Psoas muscle (tissue), 8 donors: ENCODE results near the gene HOXC13. TPM values are rescaled to one million over a fixed set of nuclear protein-coding genes. Genes with fewer than 3 reads are reported as not detected.

Experiments
- ATAC-seq, 4 donors: fragments of 200-7000 bp; cut with Tn5 transposase; one replicate each; pipeline ENCODE4 v1.9.1; 2020; ENCODE audit warnings: moderate library complexity in 3 of 4, mild to moderate bottlenecking in 2 of 4
- DNase-seq, 2 donors: peaks; one replicate each; pipeline ENCODE4 v3.0.0-alpha.2; 2020
- H3K27ac ChIP-seq: fragments of 200-600 bp; one replicate; pipeline ENCODE4 v1.8.0; 2022
- H3K27me3 ChIP-seq, 3 donors: fragments of 200-600 bp in 1 of 3; one replicate each; pipeline versions ENCODE4 v1.6.1 to v1.8.0; 2013 to 2022; ENCODE audit warnings: low read length in 2 of 3, mild to moderate bottlenecking in 2 of 3, moderate library complexity in 1 of 3; ENCODE audit not compliant: insufficient read depth in 3 of 3
- H3K36me3 ChIP-seq, 2 donors: fragments of 200-600 bp in 1 of 2; one replicate each; pipeline versions ENCODE4 v1.6.1 to v1.8.0; 2013 to 2022; ENCODE audit warnings: low read depth in 1 of 2, mild to moderate bottlenecking in 1 of 2, moderate library complexity in 1 of 2; ENCODE audit not compliant: insufficient read depth in 1 of 2
- H3K4me1 ChIP-seq: fragments of 200-600 bp; one replicate; pipeline ENCODE4 v1.8.0; 2022
- H3K4me3 ChIP-seq: fragments of 200-600 bp; one replicate; pipeline ENCODE4 v1.8.0; 2022; ENCODE audit warnings: mild to moderate bottlenecking
- H3K9me3 ChIP-seq: fragments of 200-600 bp; one replicate; pipeline ENCODE4 v1.8.0; 2022
- WGBS, 3 donors: extraction: QIAGEN DNeasy Blood & Tissue Kit; methylation state at CpG; one replicate each; pipeline versions ENCODE4 v1.1.6 to v1.1.7; 2013; 5-methylcytosine and 5-hydroxymethylcytosine counted together
- intact Hi-C, 2 donors: fragments of 100-400 bp; cut with DNase I; formaldehyde crosslinking; loops; one replicate each; pipeline versions ENCODE4 v1.11.0 to v1.14.2; 2022
- polyA plus RNA-seq, 3 donors: library from polyadenylated mRNA; stranded (reverse); fragments of 200-250 nt; gene quantifications; one replicate each; pipeline ENCODE4 v1.2.3, GENCODE V29; 2013
- total RNA-seq, 4 donors: library from RNA; stranded (reverse); fragmentation: NEBNext Ultra II Directional in 2 of 4; extraction: Animal tissue kit (Norgen Biotek cat#: 25700) in 2 of 4; gene quantifications; one replicate each; pipeline versions ENCODE4 v1.2.1 to v1.2.4, GENCODE V29; 2021 to 2023
- TF ChIP-seq, protein P1 (sequence below): fragments of 200-600 bp; IDR thresholded peaks from one replicate; pipeline ENCODE4 v1.8.0; 2022; ENCODE audit warnings: antibody characterized with exemption
- donor health status: healthy with polysubstance abuse.
- donor health status: DM: no; HTN: no; CAD: no; lungs with moderate emphysema.
- donor health status: Bipolar disorder and iron deficiency.
- donor health status: healthy.
- donor health status: DM: yes; HTN: yes; CAD: no.
- donor health status: DM: no; HTN: no; CAD: no.
- donor health status: DM: no; HTN: no; CAD: no.
- donor health status: DM: yes; HTN: yes; CAD: no.

The HOXC13 gene
- total and polyA plus RNA-seq, 7 donors = 0.23 TPM; not detected in 6

- 70 to 85% (median 79%) methylated on average over 4 of the region's 4 CpGs for WGBS, 3 donors
- TF ChIP-seq, protein P1, sequence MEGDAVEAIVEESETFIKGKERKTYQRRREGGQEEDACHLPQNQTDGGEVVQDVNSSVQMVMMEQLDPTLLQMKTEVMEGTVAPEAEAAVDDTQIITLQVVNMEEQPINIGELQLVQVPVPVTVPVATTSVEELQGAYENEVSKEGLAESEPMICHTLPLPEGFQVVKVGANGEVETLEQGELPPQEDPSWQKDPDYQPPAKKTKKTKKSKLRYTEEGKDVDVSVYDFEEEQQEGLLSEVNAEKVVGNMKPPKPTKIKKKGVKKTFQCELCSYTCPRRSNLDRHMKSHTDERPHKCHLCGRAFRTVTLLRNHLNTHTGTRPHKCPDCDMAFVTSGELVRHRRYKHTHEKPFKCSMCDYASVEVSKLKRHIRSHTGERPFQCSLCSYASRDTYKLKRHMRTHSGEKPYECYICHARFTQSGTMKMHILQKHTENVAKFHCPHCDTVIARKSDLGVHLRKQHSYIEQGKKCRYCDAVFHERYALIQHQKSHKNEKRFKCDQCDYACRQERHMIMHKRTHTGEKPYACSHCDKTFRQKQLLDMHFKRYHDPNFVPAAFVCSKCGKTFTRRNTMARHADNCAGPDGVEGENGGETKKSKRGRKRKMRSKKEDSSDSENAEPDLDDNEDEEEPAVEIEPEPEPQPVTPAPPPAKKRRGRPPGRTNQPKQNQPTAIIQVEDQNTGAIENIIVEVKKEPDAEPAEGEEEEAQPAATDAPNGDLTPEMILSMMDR = no peak
- H3K9me3 ChIP-seq = no peaks in the 10 kb centered on the region
- no peaks in the 10 kb centered on the region for H3K36me3 ChIP-seq
- no peak for DNase-seq
- H3K4me1 ChIP-seq = peaks cover 3% of the 10 kb centered on the region
- no peak overlapping the region for H3K4me3 ChIP-seq
- intact Hi-C loops = no loop called here
- H3K27ac ChIP-seq = no peak overlapping the region
- ATAC-seq = no peak
- H3K27me3 ChIP-seq = peaks cover 8 to 100% (median 52%) of the 10 kb centered on the region in 3 donors
These were observed 5.7 kb upstream of the HOXC13 start for GRCh38 chr12:53932915-53933314.

DNA sequence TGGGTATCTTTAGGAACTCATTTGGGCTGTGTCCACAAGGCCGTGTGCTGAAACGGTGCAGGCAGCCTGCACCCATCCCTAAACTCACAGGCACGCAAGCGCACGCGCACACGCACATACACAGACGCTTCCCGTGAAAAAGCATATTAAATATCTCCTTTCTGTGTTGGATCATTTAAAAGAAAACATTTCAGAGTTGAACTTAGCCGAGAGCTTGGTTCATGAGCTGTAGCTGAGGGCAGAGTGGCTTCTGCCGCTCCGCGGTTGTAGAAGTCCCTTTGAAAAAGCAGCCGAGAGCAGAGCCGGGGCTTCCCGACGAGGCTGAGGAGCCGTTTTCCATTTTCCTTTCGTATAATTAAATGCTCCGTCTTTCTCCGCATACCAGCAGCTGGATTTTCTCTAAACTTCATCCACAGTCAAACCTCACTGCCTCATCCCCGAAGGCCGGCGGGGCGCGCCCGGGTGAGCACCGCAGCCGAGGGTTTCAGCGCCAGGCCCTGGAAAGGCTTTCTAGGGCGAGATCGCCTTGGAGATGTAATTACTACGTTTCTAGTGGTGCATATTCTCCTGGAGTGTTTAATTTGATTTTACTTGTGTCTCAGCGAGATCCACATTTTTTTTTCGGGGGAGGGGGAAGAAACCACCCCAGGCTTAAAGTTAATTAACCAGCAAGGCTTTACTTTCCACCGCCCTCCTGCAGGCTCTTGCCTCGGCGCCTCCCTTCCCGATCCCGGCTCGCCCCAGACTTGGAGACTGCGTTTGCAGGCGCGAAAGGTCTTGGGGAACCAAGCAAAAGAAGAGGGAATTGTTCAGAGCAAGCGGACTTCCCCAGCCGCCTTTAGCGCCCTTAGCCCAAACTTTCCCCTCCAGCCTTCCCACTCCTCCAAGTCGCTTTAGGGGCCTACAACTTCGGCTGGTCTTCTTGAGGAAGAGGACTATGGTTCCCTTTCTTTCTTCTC lies 3.0 kb upstream of the HOXC13 start:
- DNase-seq (no peak), ATAC-seq (no peak)
- H3K36me3 ChIP-seq = no peaks in the 10 kb centered on the region
- H3K4me1 ChIP-seq = peaks cover 9% of the 10 kb centered on the region
- H3K9me3 ChIP-seq = no peaks in the 10 kb centered on the region
- intact Hi-C loops = no loop called here
- no peak overlapping the region for H3K4me3 ChIP-seq
- 34 to 53% (median 44%) methylated on average over 49 of the region's 49 CpGs for WGBS, 3 donors
- H3K27ac ChIP-seq = no peak overlapping the region
- TF ChIP-seq, protein P1 = no peak
- peaks cover 6 to 100% (median 52%) of the 10 kb centered on the region in 3 donors for H3K27me3 ChIP-seq

DNA sequence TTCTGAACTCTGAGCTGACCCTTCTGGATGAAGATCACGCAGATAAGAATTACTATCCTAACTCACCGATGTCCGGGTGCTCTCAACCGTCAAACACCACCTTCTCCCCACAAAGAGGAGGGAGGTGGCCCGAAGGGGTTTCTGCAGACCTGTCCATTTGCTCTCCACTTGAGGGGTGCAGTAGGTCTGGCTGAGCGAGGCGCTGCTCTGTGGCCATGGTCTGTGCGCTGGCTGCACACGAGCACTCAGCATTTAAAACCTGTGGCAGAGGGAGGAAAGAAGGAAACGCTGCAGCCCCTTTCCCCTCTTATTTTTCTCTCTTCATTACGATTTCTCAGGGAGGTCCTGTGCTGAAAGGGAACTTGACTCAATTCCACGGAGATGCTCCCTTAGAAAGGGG lies 1.5 kb upstream of the HOXC13 start:
- intact Hi-C loops = no loop called here
- DNase-seq (no peak), ATAC-seq (no peak)
- peaks cover 9% of the 10 kb centered on the region for H3K4me1 ChIP-seq
- H3K27me3 ChIP-seq = peaks cover 5 to 100% (median 55%) of the 10 kb centered on the region in 3 donors
- H3K27ac ChIP-seq = no peak overlapping the region
- no peaks in the 10 kb centered on the region for H3K9me3 ChIP-seq
- H3K36me3 ChIP-seq = no peaks in the 10 kb centered on the region
- 26 to 36% (median 29%) methylated on average over 12 of the region's 12 CpGs for WGBS, 3 donors
- no peak overlapping the region for H3K4me3 ChIP-seq
- TF ChIP-seq, protein P1 = no peak

GRCh38 chr12:53937596-53938325 lies 870 bp upstream of the HOXC13 start:
- WGBS, 3 donors = 16 to 18% (median 18%) methylated on average over 23 of the region's 23 CpGs
- DNase-seq = no peak
- H3K9me3 ChIP-seq = no peaks in the 10 kb centered on the region
- ATAC-seq = no peak
- peaks cover 9% of the 10 kb centered on the region for H3K4me1 ChIP-seq
- no peaks in the 10 kb centered on the region for H3K36me3 ChIP-seq
- peak overlapping the region; percentile 58 for H3K4me3 ChIP-seq
- H3K27ac ChIP-seq = no peak overlapping the region
- TF ChIP-seq, protein P1 = no peak
- intact Hi-C loops = no loop called here
- H3K27me3 ChIP-seq = peaks cover 0 to 100% (median 57%) of the 10 kb centered on the region in 3 donors
